HCT116 (cell line): ENCODE measurements around the gene LYRM7. TPM values are rescaled to one million over a fixed set of nuclear protein-coding genes. Genes with fewer than 3 reads are reported as not detected.

Experiments used
- ATAC-seq: fragments of 200-7000 bp; cut with Tn5 transposase; 2 replicates; pipeline ENCODE4 v1.9.1; 2020; ENCODE audit warnings: mild to moderate bottlenecking, moderate library complexity
- BruUV-seq: library from RNA; stranded (reverse); fragments of 400-500 nt; replicated peaks from 2 replicates; lab custom pipeline; 2021; lab: Mats Ljungman, UMichigan
- CTCF ChIA-PET: fragments of 300-600 bp; sonication (Branson Sonifier 250); formaldehyde crosslinking; loops from one replicate; lab custom pipeline; 2021; ENCODE audit warnings: antibody characterized with exemption; lab: Charles Lee
- POLR2A ChIA-PET: fragments of 300-600, 350-600 bp; sonication (Branson Sonifier 250); formaldehyde crosslinking; loops from one replicate; lab custom pipeline; 2021; ENCODE audit warnings: antibody characterized with exemption; lab: Charles Lee
- RAD21 ChIA-PET, 2 experiments: fragments of 300-600 bp; sonication (Branson Sonifier 250); formaldehyde crosslinking; loops; one replicate each; lab custom pipeline; 2023; ENCODE audit warnings: low total read pairs in 2 of 2; ENCODE audit not compliant: uncharacterized antibody in 2 of 2, unreplicated experiment in 2 of 2, low non-redundant PET in 1 of 2; lab: Charles Lee
- DNase-seq: peaks from one replicate; pipeline ENCODE4 v3.0.0-alpha.2; 2010; ENCODE audit warnings: low read depth, low spot score
- H2AFZ ChIP-seq: fragments of 200-600 bp; shearing (Covaris generic), sonication (generic); 2 replicates; pipeline ENCODE4 v1.6.1; 2017; ENCODE audit warnings: low read depth, mixed run types, mixed read lengths, antibody characterized with exemption, low read length; ENCODE audit not compliant: poor library complexity, severe bottlenecking
- H3K27ac ChIP-seq: 2 replicates; pipeline ENCODE4 v1.5.1; 2012; ENCODE audit warnings: low read depth, low read length
- H3K27me3 ChIP-seq: fragments of 200-600 bp; sonication (generic); 2 replicates; pipeline ENCODE4 v1.6.1; 2016; ENCODE audit warnings: mixed run types, low read length, mixed read lengths; ENCODE audit not compliant: insufficient read depth
- H3K36me3 ChIP-seq, 2 experiments: fragments of 200-500 bp in 1 of 2; fragments of 200-600 bp in 1 of 2; sonication (Bioruptor generic) in 1 of 2; sonication (generic) in 1 of 2; 2 replicates each; pipeline versions ENCODE4 v1.5.1 to v1.6.1; 2014 to 2016; ENCODE audit warnings: low read length in 2 of 2, inconsistent platforms in 1 of 2, mixed read lengths in 1 of 2, mixed run types in 1 of 2; ENCODE audit not compliant: insufficient read depth in 2 of 2, control insufficient read depth in 1 of 2
- H3K4me1 ChIP-seq, 2 experiments: fragments of 200-600 bp in 1 of 2; sonication (generic) in 1 of 2; 2 replicates each; pipeline versions ENCODE4 v1.5.1 to v1.6.1; 2012 to 2017; ENCODE audit warnings: low read length in 2 of 2, inconsistent platforms in 1 of 2, mild to moderate bottlenecking in 1 of 2, mixed read lengths in 1 of 2, mixed run types in 1 of 2, moderate library complexity in 1 of 2; ENCODE audit not compliant: insufficient read depth in 2 of 2, control insufficient read depth in 1 of 2
- H3K4me2 ChIP-seq: fragments of 200-600 bp; sonication (generic); 2 replicates; pipeline ENCODE4 v1.6.1; 2017; ENCODE audit warnings: mixed run types, low read length, mixed read lengths
- H3K4me3 ChIP-seq, 2 experiments: fragments of 200-600 bp in 1 of 2; sonication (generic) in 1 of 2; replicated peaks in 1 of 2; 2 replicates each; pipeline ENCODE4 v1.5.1; 2011 to 2016; ENCODE audit warnings: low read length in 2 of 2, control low read depth in 1 of 2, low read depth in 1 of 2, mild to moderate bottlenecking in 1 of 2, mixed read lengths in 1 of 2, mixed run types in 1 of 2
- H3K79me2 ChIP-seq: fragments of 200-600 bp; sonication (generic); 2 replicates; pipeline ENCODE4 v1.6.1; 2017; ENCODE audit warnings: mild to moderate bottlenecking, mixed run types, low read length, moderate library complexity, mixed read lengths; ENCODE audit not compliant: insufficient read depth
- H3K9ac ChIP-seq: fragments of 200-600 bp; sonication (generic); 2 replicates; pipeline ENCODE4 v1.6.1; 2016; ENCODE audit warnings: low read length, mixed read lengths
- H3K9me2 ChIP-seq: fragments of 200-600 bp; sonication (generic), shearing (Covaris generic); 2 replicates; pipeline ENCODE4 v1.6.1; 2017; ENCODE audit warnings: mixed run types, mild to moderate bottlenecking, moderate library complexity; ENCODE audit not compliant: insufficient read depth
- H3K9me3 ChIP-seq, 2 experiments: fragments of 200-500 bp in 1 of 2; fragments of 200-600 bp in 1 of 2; sonication (Bioruptor generic) in 1 of 2; sonication (generic) in 1 of 2; 2 replicates each; pipeline ENCODE4 v1.6.1; 2014 to 2017; ENCODE audit warnings: low read length in 2 of 2, mixed read lengths in 2 of 2, inconsistent platforms in 1 of 2, low read depth in 1 of 2, mild to moderate bottlenecking in 1 of 2, mixed run types in 1 of 2, moderate library complexity in 1 of 2; ENCODE audit not compliant: control insufficient read depth in 1 of 2, insufficient read depth in 1 of 2
- H4K20me1 ChIP-seq: fragments of 200-600 bp; sonication (generic), shearing (Covaris generic); 2 replicates; pipeline ENCODE4 v1.6.1; 2017; ENCODE audit warnings: mixed run types, mild to moderate bottlenecking, moderate library complexity; ENCODE audit not compliant: insufficient read depth
- ELF1 ChIP-seq: IDR thresholded peaks from 2 replicates; pipeline ENCODE4 v1.6.1; 2012; ENCODE audit warnings: low read depth, borderline replicate concordance
- EZH2 ChIP-seq: fragments of 200-600 bp; sonication (generic); IDR thresholded peaks from 2 replicates; pipeline ENCODE4 v1.6.1; 2017; ENCODE audit warnings: antibody characterized with exemption, mixed run types
- FOSL1 ChIP-seq: IDR thresholded peaks from 2 replicates; pipeline ENCODE4 v1.6.1; 2012; ENCODE audit warnings: low read depth
- MAX ChIP-seq: IDR thresholded peaks from 2 replicates; pipeline ENCODE4 v1.6.1; 2012
- POLR2A ChIP-seq: IDR thresholded peaks from 2 replicates; pipeline ENCODE4 v1.7.0; 2011; ENCODE audit warnings: borderline replicate concordance; ENCODE audit not compliant: insufficient read depth, insufficient read length; ENCODE audit errors: extremely low read depth
- POLR2AphosphoS5 ChIP-seq: IDR thresholded peaks from 2 replicates; pipeline ENCODE4 v1.6.1; 2011; ENCODE audit warnings: mild to moderate bottlenecking, low read depth, low read length, moderate library complexity
- RAD21 ChIP-seq: IDR thresholded peaks from 2 replicates; pipeline ENCODE4 v1.6.1; 2012; ENCODE audit warnings: low read depth, mild to moderate bottlenecking
- REST ChIP-seq: IDR thresholded peaks from 2 replicates; pipeline ENCODE4 v1.6.1; 2012; ENCODE audit warnings: low read depth
- SIN3A ChIP-seq: IDR thresholded peaks from 2 replicates; pipeline ENCODE4 v1.6.1; 2012; ENCODE audit warnings: low read depth
- SP1 ChIP-seq: IDR thresholded peaks from 2 replicates; pipeline ENCODE4 v1.6.1; 2012; ENCODE audit warnings: low read depth
- SRF ChIP-seq: IDR thresholded peaks from 2 replicates; pipeline ENCODE4 v1.6.1; 2012; ENCODE audit warnings: low read depth
- TCF7L2 ChIP-seq: IDR thresholded peaks from 2 replicates; pipeline ENCODE4 v1.7.0; 2011; ENCODE audit warnings: borderline replicate concordance, inconsistent platforms; ENCODE audit not compliant: insufficient read depth, insufficient read length; ENCODE audit errors: extremely low read depth
- ZBTB33 ChIP-seq: IDR thresholded peaks from 2 replicates; pipeline ENCODE4 v1.6.1; 2011; ENCODE audit warnings: mild to moderate bottlenecking, low read length, moderate library complexity; ENCODE audit not compliant: insufficient replicate concordance; ENCODE audit errors: extremely low read depth
- ZFX ChIP-seq: fragments of 450-650 bp; IDR thresholded peaks from 2 replicates; pipeline ENCODE4 v1.6.1; 2017
- ZNF274 ChIP-seq: fragments of 200-500 bp; sonication (Bioruptor generic); IDR thresholded peaks from 2 replicates; pipeline ENCODE4 v1.6.1; 2014; ENCODE audit warnings: mild to moderate bottlenecking, low read depth, low read length, inconsistent platforms
- intact Hi-C: fragments of 100-400 bp; cut with micrococcal nuclease; formaldehyde crosslinking; loops from 2 replicates; pipeline ENCODE4 v1.10.0; 2022
- total RNA-seq: library from RNA; stranded (reverse); gene quantifications from one replicate; pipeline ENCODE4 v1.2.1, GENCODE V29; 2021; ENCODE audit not compliant: unreplicated experiment

LYRM7 gene
- total RNA-seq, 1 experiment from 2014 or later = 14.4 TPM

GRCh38 chr5:131221888-131222287 lies 51.1 kb downstream of the LYRM7 start:
- H3K4me1 ChIP-seq = no peaks in the 10 kb centered on the region
- POLR2A ChIA-PET = no interaction called here
- no peaks in the 10 kb centered on the region for H3K36me3 ChIP-seq
- CTCF ChIA-PET = interaction anchor here (0.6 kb wide), 1 partner anchor 10 kb away, joined by 3 read pairs; no protein-coding TSS in a partner anchor
- DNase-seq (no peak), ATAC-seq (no peak)
- no peak overlapping the region for H3K27ac ChIP-seq
- H3K9me2 ChIP-seq = no peaks in the 10 kb centered on the region
- TF ChIP-seq FOSL1 = peak; percentile 38; the same call in 1 of the 2 replicates
- no peak for TF ChIP-seq ELF1
- no peaks in the 10 kb centered on the region for H3K79me2 ChIP-seq
- no peaks in the 10 kb centered on the region for H4K20me1 ChIP-seq
- intact Hi-C loops = no loop called here
- no peaks in the 10 kb centered on the region for H3K9me3 ChIP-seq
- RAD21 ChIA-PET = no interaction called here
- H3K27me3 ChIP-seq = no peaks in the 10 kb centered on the region
- H2AFZ ChIP-seq = no peak overlapping the region
- H3K4me2 ChIP-seq = no peak overlapping the region
- H3K4me3 ChIP-seq = no peak overlapping the region
- BruUV-seq = no TSS peak
- no peak overlapping the region for H3K9ac ChIP-seq

GRCh38 chr5:131222731-131223130 lies 52.0 kb downstream of the LYRM7 start:
- H3K36me3 ChIP-seq = no peaks in the 10 kb centered on the region
- no peak overlapping the region for H3K9ac ChIP-seq
- H2AFZ ChIP-seq = no peak overlapping the region
- H3K4me2 ChIP-seq = no peak overlapping the region
- intact Hi-C loops = no loop called here
- H3K4me1 ChIP-seq = no peaks in the 10 kb centered on the region
- H3K27ac ChIP-seq = no peak overlapping the region
- TF ChIP-seq POLR2A (no peak), POLR2AphosphoS5 (no peak), RAD21 (no peak), SRF (no peak), ZFX (no peak), TCF7L2 (no peak), SIN3A (no peak), EZH2 (no peak), ZNF274 (no peak), ZBTB33 (no peak), ELF1 (no peak), REST (no peak), MAX (no peak), SP1 (no peak)
- no peaks in the 10 kb centered on the region for H3K79me2 ChIP-seq
- H4K20me1 ChIP-seq = no peaks in the 10 kb centered on the region
- ATAC-seq = no peak
- ChIA-PET CTCF (no interaction called here), POLR2A (no interaction called here), RAD21 (no interaction called here)
- H3K9me3 ChIP-seq = no peaks in the 10 kb centered on the region
- no peak for DNase-seq
- no peaks in the 10 kb centered on the region for H3K9me2 ChIP-seq
- no peaks in the 10 kb centered on the region for H3K27me3 ChIP-seq
- H3K4me3 ChIP-seq = no peak overlapping the region
- BruUV-seq = no TSS peak
